ENCODE results near the gene MARS1.
"Not testable (repeated sequence)": the region's sequence is repeated elsewhere in the genome, so short reads cannot be mapped to it uniquely, and the experiment has no call there.

The MARS1 gene

GRCh38 chr12:57500213-57500612 is 12.3 kb downstream of the MARS1 start:
- H3K4me3 ChIP-seq (IDR thresholded peaks at IDR 0.05; ENCODE audit: insufficient read depth, low read depth, low read length) = no peak overlapping the region
- H3K36me3 ChIP-seq (ENCODE audit: insufficient read depth) = peaks cover 34% of the 10 kb centered on the region; the same call in 1 of the 2 replicates
- no peaks in the 10 kb centered on the region for H3K4me1 ChIP-seq (ENCODE audit: low read depth, poor library complexity, severe bottlenecking)
- H3K9ac ChIP-seq = no peak overlapping the region
- no peak overlapping the region for H3K27ac ChIP-seq
- TF ChIP-seq CTCF (conservative IDR thresholded peaks at IDR 0.05; ENCODE audit: low read depth, low read length) = no peak
- H3K79me2 ChIP-seq (ENCODE audit: insufficient read depth, low read depth) = no peaks in the 10 kb centered on the region
- no peaks in the 10 kb centered on the region for H4K20me1 ChIP-seq (ENCODE audit: insufficient read depth)
- H3K27me3 ChIP-seq (ENCODE audit: insufficient read depth, low read depth) = no peaks in the 10 kb centered on the region
- H3K4me2 ChIP-seq = no peak overlapping the region
- no peak overlapping the region for H2AFZ ChIP-seq (ENCODE audit: low read depth)

GRCh38 chr12:57502311-57502969 is 14.6 kb downstream of the MARS1 start:
- H4K20me1 ChIP-seq (ENCODE audit: insufficient read depth); H3K9ac ChIP-seq; H3K4me2 ChIP-seq; H3K27ac ChIP-seq; H3K79me2 ChIP-seq (ENCODE audit: insufficient read depth, low read depth); H2AFZ ChIP-seq (ENCODE audit: low read depth); H3K4me1 ChIP-seq (ENCODE audit: low read depth, poor library complexity, severe bottlenecking); H3K4me3 ChIP-seq (IDR thresholded peaks at IDR 0.05; ENCODE audit: insufficient read depth, low read depth, low read length); H3K27me3 ChIP-seq (ENCODE audit: insufficient read depth, low read depth): not testable (repeated sequence)
- peaks cover 34% of the 10 kb centered on the region; the same call in 1 of the 2 replicates for H3K36me3 ChIP-seq (ENCODE audit: insufficient read depth)

- H2AFZ ChIP-seq (ENCODE audit: low read depth); H3K4me1 ChIP-seq (ENCODE audit: low read depth, poor library complexity, severe bottlenecking); H3K27ac ChIP-seq; H3K79me2 ChIP-seq (ENCODE audit: insufficient read depth, low read depth); H3K4me2 ChIP-seq; H3K9ac ChIP-seq; H3K27me3 ChIP-seq (ENCODE audit: insufficient read depth, low read depth); H3K4me3 ChIP-seq (IDR thresholded peaks at IDR 0.05; ENCODE audit: insufficient read depth, low read depth, low read length); H4K20me1 ChIP-seq (ENCODE audit: insufficient read depth): not testable (repeated sequence)
- peaks cover 30% of the 10 kb centered on the region; the same call in 1 of the 2 replicates for H3K36me3 ChIP-seq (ENCODE audit: insufficient read depth)
These were observed 18.7 kb downstream of the MARS1 start for GRCh38 chr12:57506541-57506940.

DNA sequence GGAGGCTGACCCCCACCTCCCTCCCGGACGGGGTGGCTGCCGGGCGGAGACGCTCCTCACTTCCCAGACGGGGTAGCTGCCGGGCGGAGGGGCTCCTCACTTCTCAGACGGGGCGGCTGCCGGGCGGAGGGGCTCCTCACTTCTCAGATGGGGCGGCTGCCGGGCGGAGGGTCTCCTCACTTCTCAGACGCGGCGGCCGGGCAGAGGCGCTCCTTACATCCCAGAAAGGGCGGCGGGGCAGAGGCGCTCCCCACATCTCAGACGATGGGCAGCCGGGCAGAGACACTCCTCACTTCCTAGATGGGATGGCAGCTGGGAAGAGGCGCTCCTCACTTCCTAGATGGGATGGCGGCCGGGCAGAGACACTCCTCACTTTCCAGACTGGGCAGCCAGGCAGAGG is 19.9 kb downstream of the MARS1 start:
- H3K36me3 ChIP-seq (ENCODE audit: insufficient read depth) = peaks cover 28% of the 10 kb centered on the region; the same call in 1 of the 2 replicates
- not testable (repeated sequence) for H3K79me2 ChIP-seq (ENCODE audit: insufficient read depth, low read depth); H3K27me3 ChIP-seq (ENCODE audit: insufficient read depth, low read depth); H3K4me3 ChIP-seq (IDR thresholded peaks at IDR 0.05; ENCODE audit: insufficient read depth, low read depth, low read length); H3K27ac ChIP-seq; H4K20me1 ChIP-seq (ENCODE audit: insufficient read depth); H2AFZ ChIP-seq (ENCODE audit: low read depth); H3K9ac ChIP-seq; H3K4me1 ChIP-seq (ENCODE audit: low read depth, poor library complexity, severe bottlenecking); H3K4me2 ChIP-seq

DNA sequence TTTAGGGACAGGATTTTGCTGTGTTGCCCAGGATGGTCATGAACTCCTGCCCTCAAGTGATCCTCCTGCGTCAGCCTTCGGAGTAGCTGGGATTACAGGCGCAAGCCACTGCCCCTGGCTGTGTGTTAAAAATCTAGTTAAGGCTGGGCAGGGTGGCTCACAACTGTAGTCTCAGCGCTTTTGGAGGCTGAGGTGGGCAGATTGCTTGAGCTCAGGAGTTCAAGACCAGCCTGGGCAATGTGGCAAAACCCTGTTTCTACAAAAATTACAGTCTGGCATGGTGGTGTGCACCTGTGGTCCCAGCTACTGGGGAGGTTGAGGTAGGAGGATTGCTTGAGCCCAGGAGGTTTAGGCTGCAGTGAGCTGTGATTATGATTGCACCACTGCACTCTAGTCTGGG is 23.3 kb downstream of the MARS1 start:
- H3K4me3 ChIP-seq (IDR thresholded peaks at IDR 0.05; ENCODE audit: insufficient read depth, low read depth, low read length) = no peak overlapping the region
- H3K36me3 ChIP-seq (ENCODE audit: insufficient read depth) = peaks cover 35% of the 10 kb centered on the region; the same call in 1 of the 2 replicates
- H3K9ac ChIP-seq = no peak overlapping the region
- no peaks in the 10 kb centered on the region for H3K79me2 ChIP-seq (ENCODE audit: insufficient read depth, low read depth)
- H3K4me2 ChIP-seq = no peak overlapping the region
- no peaks in the 10 kb centered on the region for H3K4me1 ChIP-seq (ENCODE audit: low read depth, poor library complexity, severe bottlenecking)
- H3K27ac ChIP-seq = no peak overlapping the region
- no peak overlapping the region for H2AFZ ChIP-seq (ENCODE audit: low read depth)
- no peaks in the 10 kb centered on the region for H4K20me1 ChIP-seq (ENCODE audit: insufficient read depth)
- TF ChIP-seq CTCF (conservative IDR thresholded peaks at IDR 0.05; ENCODE audit: low read depth, low read length) = no peak
- no peaks in the 10 kb centered on the region for H3K27me3 ChIP-seq (ENCODE audit: insufficient read depth, low read depth)
